SK-N-MC (cell line): ENCODE results near the gene RFPL1.
"Not testable (repeated sequence)": the region's sequence is repeated elsewhere in the genome, so short reads cannot be mapped to it uniquely, and the experiment has no call there.

Source experiments
- DNase-seq: peaks from one replicate; pipeline ENCODE4 v3.0.0-alpha.2; 2011; ENCODE audit warnings: low read depth, low spot score
- H3K27ac ChIP-seq: fragments of 200-600 bp; sonication (generic); 2 replicates; pipeline ENCODE4 v1.5.1; 2016; ENCODE audit warnings: mixed run types
- H3K36me3 ChIP-seq: fragments of 200-600 bp; sonication (generic); 2 replicates; pipeline ENCODE4 v1.6.1; 2017; ENCODE audit warnings: antibody characterized with exemption, low read length, mixed read lengths; ENCODE audit not compliant: insufficient read depth
- H3K4me3 ChIP-seq: fragments of 200-600 bp; sonication (generic); 2 replicates; pipeline ENCODE4 v1.5.1; 2016
- H3K9ac ChIP-seq: fragments of 200-600 bp; sonication (generic); 2 replicates; pipeline ENCODE4 v1.8.0; 2017; ENCODE audit warnings: mixed run types, mixed read lengths; ENCODE audit not compliant: insufficient read length
- H3K9me3 ChIP-seq: fragments of 200-600 bp; sonication (generic); 2 replicates; pipeline ENCODE4 v1.6.1; 2017; ENCODE audit warnings: low read depth, mild to moderate bottlenecking, antibody characterized with exemption, low read length, moderate library complexity, mixed read lengths
- EZH2 ChIP-seq: fragments of 200-600 bp; sonication (generic); IDR thresholded peaks from one replicate; pipeline ENCODE4 v1.6.1; 2017; ENCODE audit warnings: antibody characterized with exemption
- FOXP2 ChIP-seq: optimal IDR thresholded peaks from 2 replicates; pipeline ENCODE3; 2011; ENCODE audit warnings: mild to moderate bottlenecking, moderate library complexity; ENCODE audit not compliant: insufficient read depth; ENCODE audit errors: extremely low read length, control extremely low read depth
- POLR2AphosphoS5 ChIP-seq: IDR thresholded peaks from 2 replicates; pipeline ENCODE4 v1.6.1; 2012; ENCODE audit warnings: mild to moderate bottlenecking, low read depth, low read length, borderline replicate concordance

The RFPL1 gene

GRCh38 chr22:29485448-29485847 is 47.1 kb downstream of the RFPL1 start:
- H3K9ac ChIP-seq: no peak overlapping the region
- H3K9me3 ChIP-seq: no peaks in the 10 kb centered on the region
- TF ChIP-seq POLR2AphosphoS5 (no peak), EZH2 (no peak), FOXP2 (no peak)
- no peak overlapping the region for H3K27ac ChIP-seq
- DNase-seq: no peak
- H3K4me3 ChIP-seq: no peak overlapping the region
- H3K36me3 ChIP-seq: no peaks in the 10 kb centered on the region

- H3K4me3 ChIP-seq: no peak overlapping the region
- no peak for TF ChIP-seq POLR2AphosphoS5
- TF ChIP-seq EZH2: no peak
- TF ChIP-seq FOXP2: no peak
- H3K36me3 ChIP-seq: no peaks in the 10 kb centered on the region
- DNase-seq: no peak
- H3K9ac ChIP-seq: no peak overlapping the region
- no peak overlapping the region for H3K27ac ChIP-seq
- no peaks in the 10 kb centered on the region for H3K9me3 ChIP-seq
These were observed 49.1 kb downstream of the RFPL1 start for GRCh38 chr22:29487426-29487986.

DNA sequence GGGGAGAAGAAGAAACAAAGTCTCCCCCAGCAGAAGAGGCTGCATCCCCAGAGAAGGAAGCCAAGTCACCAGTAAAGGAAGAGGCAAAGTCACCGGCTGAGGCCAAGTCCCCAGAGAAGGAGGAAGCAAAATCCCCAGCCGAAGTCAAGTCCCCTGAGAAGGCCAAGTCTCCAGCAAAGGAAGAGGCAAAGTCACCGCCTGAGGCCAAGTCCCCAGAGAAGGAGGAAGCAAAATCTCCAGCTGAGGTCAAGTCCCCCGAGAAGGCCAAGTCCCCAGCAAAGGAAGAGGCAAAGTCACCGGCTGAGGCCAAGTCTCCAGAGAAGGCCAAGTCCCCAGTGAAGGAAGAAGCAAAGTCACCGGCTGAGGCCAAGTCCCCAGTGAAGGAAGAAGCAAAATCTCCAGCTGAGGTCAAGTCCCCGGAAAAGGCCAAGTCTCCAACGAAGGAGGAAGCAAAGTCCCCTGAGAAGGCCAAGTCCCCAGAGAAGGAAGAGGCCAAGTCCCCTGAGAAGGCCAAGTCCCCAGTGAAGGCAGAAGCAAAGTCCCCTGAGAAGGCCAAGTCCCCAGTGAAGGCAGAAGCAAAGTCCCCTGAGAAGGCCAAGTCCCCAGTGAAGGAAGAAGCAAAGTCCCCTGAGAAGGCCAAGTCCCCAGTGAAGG is 50.9 kb downstream of the RFPL1 start:
- H3K36me3 ChIP-seq, H3K9me3 ChIP-seq, DNase-seq, H3K9ac ChIP-seq, H3K4me3 ChIP-seq, H3K27ac ChIP-seq: not testable (repeated sequence)

DNA sequence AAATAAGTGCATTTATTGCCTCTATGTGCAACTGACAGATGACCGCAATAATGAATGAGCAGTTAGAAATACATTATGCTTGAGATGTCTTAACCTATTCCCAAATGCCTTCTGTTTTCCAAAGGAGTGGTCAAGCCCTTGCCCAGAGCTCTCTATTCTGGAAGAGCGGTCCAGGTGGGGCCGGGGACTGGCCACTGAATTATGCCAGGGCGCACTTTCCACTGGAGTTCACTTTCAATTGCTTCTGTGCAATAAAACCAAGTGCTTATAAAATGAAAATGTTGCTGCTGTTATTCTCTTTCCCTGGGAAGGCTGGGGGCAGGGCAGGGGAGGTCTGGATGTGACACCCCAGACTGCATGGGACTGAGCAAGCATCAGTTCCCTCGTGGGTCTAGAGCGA is 52.6 kb downstream of the RFPL1 start:
- H3K36me3 ChIP-seq: no peaks in the 10 kb centered on the region
- no peak for TF ChIP-seq FOXP2
- TF ChIP-seq POLR2AphosphoS5: no peak
- no peak for TF ChIP-seq EZH2
- DNase-seq: no peak

More for the DNA sequence above, 52.6 kb downstream of the RFPL1 start:
- Histone ChIP-seq H3K4me3 (no peak overlapping the region), H3K9me3 (no peaks in the 10 kb centered on the region), H3K27ac (no peak overlapping the region), H3K9ac (no peak overlapping the region)
